Measurements from ENCODE around the gene FMR1.

The FMR1 gene

GRCh38 chrX:147898951-147899350, 12.8 kb upstream of the FMR1 start:
- Histone ChIP-seq H2AFZ (ENCODE audit: low read length, unreplicated experiment) (no peak overlapping the region), H3K79me2 (ENCODE audit: control insufficient read depth, insufficient read depth, low read length, unreplicated experiment) (no peaks in the 10 kb centered on the region), H3K27ac (ENCODE audit: low read depth, low read length) (no peak overlapping the region), H3K27me3 (ENCODE audit: insufficient read depth, low read length) (no peaks in the 10 kb centered on the region), H3K36me3 (ENCODE audit: insufficient read depth, low read length) (no peaks in the 10 kb centered on the region), H3K4me1 (ENCODE audit: control insufficient read depth, insufficient read depth, low read length, unreplicated experiment) (no peaks in the 10 kb centered on the region), H3K4me3 (ENCODE audit: low read depth, low read length) (no peak overlapping the region)

GRCh38 chrX:147899379-147900114, 12.2 kb upstream of the FMR1 start:
- Histone ChIP-seq H3K79me2 (ENCODE audit: control insufficient read depth, insufficient read depth, low read length, unreplicated experiment) (no peaks in the 10 kb centered on the region), H3K4me1 (ENCODE audit: control insufficient read depth, insufficient read depth, low read length, unreplicated experiment) (no peaks in the 10 kb centered on the region), H3K4me3 (ENCODE audit: low read depth, low read length) (no peak overlapping the region), H2AFZ (ENCODE audit: low read length, unreplicated experiment) (no peak overlapping the region), H3K27ac (ENCODE audit: low read depth, low read length) (no peak overlapping the region), H3K27me3 (ENCODE audit: insufficient read depth, low read length) (no peaks in the 10 kb centered on the region), H3K36me3 (ENCODE audit: insufficient read depth, low read length) (no peaks in the 10 kb centered on the region)

- H3K27ac ChIP-seq (ENCODE audit: low read depth, low read length), result no peak overlapping the region
- no peaks in the 10 kb centered on the region for H3K4me1 ChIP-seq (ENCODE audit: control insufficient read depth, insufficient read depth, low read length, unreplicated experiment)
- no peak overlapping the region for H3K4me3 ChIP-seq (ENCODE audit: low read depth, low read length)
- H3K27me3 ChIP-seq (ENCODE audit: insufficient read depth, low read length), result no peaks in the 10 kb centered on the region
- no peaks in the 10 kb centered on the region for H3K79me2 ChIP-seq (ENCODE audit: control insufficient read depth, insufficient read depth, low read length, unreplicated experiment)
- H2AFZ ChIP-seq (ENCODE audit: low read length, unreplicated experiment), result no peak overlapping the region
- no peaks in the 10 kb centered on the region for H3K36me3 ChIP-seq (ENCODE audit: insufficient read depth, low read length)
Observed at GRCh38 chrX:147900349-147900748, 11.4 kb upstream of the FMR1 start.

- no peaks in the 10 kb centered on the region for H3K36me3 ChIP-seq (ENCODE audit: insufficient read depth, low read length)
- no peaks in the 10 kb centered on the region for H3K4me1 ChIP-seq (ENCODE audit: control insufficient read depth, insufficient read depth, low read length, unreplicated experiment)
- H3K27me3 ChIP-seq (ENCODE audit: insufficient read depth, low read length), result no peaks in the 10 kb centered on the region
- no peak overlapping the region for H3K4me3 ChIP-seq (ENCODE audit: low read depth, low read length)
- H3K79me2 ChIP-seq (ENCODE audit: control insufficient read depth, insufficient read depth, low read length, unreplicated experiment), result no peaks in the 10 kb centered on the region
- no peak overlapping the region for H2AFZ ChIP-seq (ENCODE audit: low read length, unreplicated experiment)
- no peak overlapping the region for H3K27ac ChIP-seq (ENCODE audit: low read depth, low read length)
Observed at GRCh38 chrX:147901461-147902126, 10.1 kb upstream of the FMR1 start.

- H3K79me2 ChIP-seq (ENCODE audit: control insufficient read depth, insufficient read depth, low read length, unreplicated experiment), result no peaks in the 10 kb centered on the region
- H3K27ac ChIP-seq (ENCODE audit: low read depth, low read length), result no peak overlapping the region
- no peaks in the 10 kb centered on the region for H3K4me1 ChIP-seq (ENCODE audit: control insufficient read depth, insufficient read depth, low read length, unreplicated experiment)
- H3K4me3 ChIP-seq (ENCODE audit: low read depth, low read length), result no peak overlapping the region
- no peaks in the 10 kb centered on the region for H3K27me3 ChIP-seq (ENCODE audit: insufficient read depth, low read length)
- no peak overlapping the region for H2AFZ ChIP-seq (ENCODE audit: low read length, unreplicated experiment)
- H3K36me3 ChIP-seq (ENCODE audit: insufficient read depth, low read length), result no peaks in the 10 kb centered on the region
Observed at GRCh38 chrX:147902270-147902669, 9.4 kb upstream of the FMR1 start.

- Histone ChIP-seq H2AFZ (ENCODE audit: low read length, unreplicated experiment) (no peak overlapping the region), H3K4me1 (ENCODE audit: control insufficient read depth, insufficient read depth, low read length, unreplicated experiment) (peaks cover 3% of the 10 kb centered on the region), H3K27ac (ENCODE audit: low read depth, low read length) (no peak overlapping the region), H3K27me3 (ENCODE audit: insufficient read depth, low read length) (no peaks in the 10 kb centered on the region), H3K4me3 (ENCODE audit: low read depth, low read length) (no peak overlapping the region), H3K79me2 (ENCODE audit: control insufficient read depth, insufficient read depth, low read length, unreplicated experiment) (peaks cover 11% of the 10 kb centered on the region), H3K36me3 (ENCODE audit: insufficient read depth, low read length) (no peaks in the 10 kb centered on the region)
Observed at GRCh38 chrX:147908106-147908505, 3.6 kb upstream of the FMR1 start.

GRCh38 chrX:147910607-147911006, 1.1 kb upstream of the FMR1 start:
- no peak overlapping the region for H3K4me3 ChIP-seq (ENCODE audit: low read depth, low read length)
- no peak overlapping the region for H2AFZ ChIP-seq (ENCODE audit: low read length, unreplicated experiment)
- H3K79me2 ChIP-seq (ENCODE audit: control insufficient read depth, insufficient read depth, low read length, unreplicated experiment), result peaks cover 36% of the 10 kb centered on the region
- no peaks in the 10 kb centered on the region for H3K27me3 ChIP-seq (ENCODE audit: insufficient read depth, low read length)
- peak overlapping the region; percentile 64; the same call in 1 of the 2 replicates for H3K27ac ChIP-seq (ENCODE audit: low read depth, low read length)
- peaks cover 9% of the 10 kb centered on the region for H3K4me1 ChIP-seq (ENCODE audit: control insufficient read depth, insufficient read depth, low read length, unreplicated experiment)
- H3K36me3 ChIP-seq (ENCODE audit: insufficient read depth, low read length), result no peaks in the 10 kb centered on the region

- H2AFZ ChIP-seq (ENCODE audit: low read length, unreplicated experiment), result no peak overlapping the region
- peaks cover 52% of the 10 kb centered on the region for H3K79me2 ChIP-seq (ENCODE audit: control insufficient read depth, insufficient read depth, low read length, unreplicated experiment)
- no peaks in the 10 kb centered on the region for H3K36me3 ChIP-seq (ENCODE audit: insufficient read depth, low read length)
- H3K4me1 ChIP-seq (ENCODE audit: control insufficient read depth, insufficient read depth, low read length, unreplicated experiment), result peaks cover 13% of the 10 kb centered on the region
- H3K27ac ChIP-seq (ENCODE audit: low read depth, low read length), result peak overlapping the region; percentile 77
- H3K27me3 ChIP-seq (ENCODE audit: insufficient read depth, low read length), result no peaks in the 10 kb centered on the region
- H3K4me3 ChIP-seq (ENCODE audit: low read depth, low read length), result peak overlapping the region; percentile 94
Observed at GRCh38 chrX:147912093-147912801, 528 bp downstream of the FMR1 start.

- Histone ChIP-seq H3K36me3 (ENCODE audit: insufficient read depth, low read length) (no peaks in the 10 kb centered on the region), H3K79me2 (ENCODE audit: control insufficient read depth, insufficient read depth, low read length, unreplicated experiment) (peaks cover 63% of the 10 kb centered on the region), H3K4me1 (ENCODE audit: control insufficient read depth, insufficient read depth, low read length, unreplicated experiment) (peaks cover 13% of the 10 kb centered on the region), H3K27ac (ENCODE audit: low read depth, low read length) (no peak overlapping the region), H2AFZ (ENCODE audit: low read length, unreplicated experiment) (no peak overlapping the region), H3K27me3 (ENCODE audit: insufficient read depth, low read length) (no peaks in the 10 kb centered on the region), H3K4me3 (ENCODE audit: low read depth, low read length) (peak overlapping the region; percentile 94)
Observed at GRCh38 chrX:147913570-147913969, 1.9 kb downstream of the FMR1 start.

GRCh38 chrX:147914591-147914990, 2.9 kb downstream of the FMR1 start:
- H3K79me2 ChIP-seq (ENCODE audit: control insufficient read depth, insufficient read depth, low read length, unreplicated experiment), result peaks cover 73% of the 10 kb centered on the region
- H3K36me3 ChIP-seq (ENCODE audit: insufficient read depth, low read length), result no peaks in the 10 kb centered on the region
- peak overlapping the region; percentile 94 for H3K4me3 ChIP-seq (ENCODE audit: low read depth, low read length)
- H3K27ac ChIP-seq (ENCODE audit: low read depth, low read length), result no peak overlapping the region
- peaks cover 13% of the 10 kb centered on the region for H3K4me1 ChIP-seq (ENCODE audit: control insufficient read depth, insufficient read depth, low read length, unreplicated experiment)
- no peak overlapping the region for H2AFZ ChIP-seq (ENCODE audit: low read length, unreplicated experiment)
- no peaks in the 10 kb centered on the region for H3K27me3 ChIP-seq (ENCODE audit: insufficient read depth, low read length)

Data from ACC112 (cell line).